ENCODE measurements around the gene NOD2. TPM values are rescaled to one million over a fixed set of nuclear protein-coding genes. Genes with fewer than 3 reads are reported as not detected.
A peak's percentile ranks its signal among the peaks of the same experiment; 100 is the strongest.

Gene NOD2
- total RNA-seq, 1 experiment from 2014 or later = 0.34 TPM

- no peak for DNase-seq (ENCODE audit: low read depth)
These were observed 22.9 kb upstream of the NOD2 start for GRCh38 chr16:50670476-50670875.

GRCh38 chr16:50671644-50672260 lies 21.7 kb upstream of the NOD2 start:
- DNase-seq (ENCODE audit: low read depth) = no peak

- no peak for DNase-seq (ENCODE audit: low read depth)
These were observed 19.7 kb upstream of the NOD2 start for GRCh38 chr16:50673496-50674275.

GRCh38 chr16:50674831-50675230 lies 18.6 kb upstream of the NOD2 start:
- peak; percentile 72 for DNase-seq (ENCODE audit: low read depth)

- no peak for DNase-seq (ENCODE audit: low read depth)
These were observed 17.5 kb upstream of the NOD2 start for GRCh38 chr16:50675686-50676610.

- DNase-seq (ENCODE audit: low read depth) = no peak
These were observed 16.7 kb upstream of the NOD2 start for GRCh38 chr16:50676684-50677225.

GRCh38 chr16:50677351-50677750 lies 16.1 kb upstream of the NOD2 start:
- DNase-seq (ENCODE audit: low read depth) = no peak

- DNase-seq (ENCODE audit: low read depth) = no peak
These were observed 14.9 kb upstream of the NOD2 start for GRCh38 chr16:50678531-50678930.

GRCh38 chr16:50679266-50679665 lies 14.1 kb upstream of the NOD2 start:
- no peak for DNase-seq (ENCODE audit: low read depth)

GRCh38 chr16:50679676-50680555 lies 13.5 kb upstream of the NOD2 start:
- DNase-seq (ENCODE audit: low read depth) = no peak

GRCh38 chr16:50680556-50680893 lies 12.9 kb upstream of the NOD2 start:
- DNase-seq (ENCODE audit: low read depth) = no peak

GRCh38 chr16:50681021-50681885 lies 12.2 kb upstream of the NOD2 start, which contains the start of gene SNX20:
Gene SNX20, minus strand, starts transcription at chr16:50681312. Its CDS starts 3,786 bp downstream, at chr16:50677526.
- DNase-seq (ENCODE audit: low read depth) = no peak

- DNase-seq (ENCODE audit: low read depth) = no peak
These were observed 9.6 kb upstream of the NOD2 start for GRCh38 chr16:50683689-50684374.

GRCh38 chr16:50684823-50685461 lies 8.5 kb upstream of the NOD2 start:
- no peak for DNase-seq (ENCODE audit: low read depth)

- no peak for DNase-seq (ENCODE audit: low read depth)
These were observed 7.8 kb upstream of the NOD2 start for GRCh38 chr16:50685462-50686063.

GRCh38 chr16:50688083-50688482 lies 5.3 kb upstream of the NOD2 start:
- no peak for DNase-seq (ENCODE audit: low read depth)

GRCh38 chr16:50688867-50689266 lies 4.5 kb upstream of the NOD2 start:
- DNase-seq (ENCODE audit: low read depth) = no peak

- DNase-seq (ENCODE audit: low read depth) = no peak
These were observed 3.2 kb upstream of the NOD2 start for GRCh38 chr16:50690177-50690576.

GRCh38 chr16:50692644-50692998 lies 785 bp upstream of the NOD2 start:
- DNase-seq (ENCODE audit: low read depth) = no peak
